WTC11 (cell line): ENCODE results near the gene FRMD4B.

ENCODE experiments used
- ATF3 ChIP-seq: sonication (generic); formaldehyde crosslinking; conservative IDR thresholded peaks from 2 replicates; pipeline ENCODE4 v1.8.1; 2022; ENCODE audit warnings: mild to moderate bottlenecking, missing genetic modification reagents
- CREB1 ChIP-seq: sonication (generic); formaldehyde crosslinking; IDR thresholded peaks from 2 replicates; pipeline ENCODE4 v1.8.0; 2023; ENCODE audit warnings: mild to moderate bottlenecking, missing genetic modification reagents
- EMX1 ChIP-seq: fragments of 250-450 bp; sonication (Bioruptor Pico); IDR thresholded peaks from 2 replicates; pipeline ENCODE4 v1.8.0; 2021; ENCODE audit warnings: mild to moderate bottlenecking
- ESRRA ChIP-seq: sonication (generic); formaldehyde crosslinking; IDR thresholded peaks from 2 replicates; pipeline ENCODE4 v1.8.1; 2022; ENCODE audit warnings: mild to moderate bottlenecking, missing genetic modification reagents, borderline replicate concordance
- FOXJ3 ChIP-seq: sonication (generic); formaldehyde crosslinking; IDR thresholded peaks from 2 replicates; pipeline ENCODE4 v1.9.0; 2021; ENCODE audit warnings: missing genetic modification reagents, mild to moderate bottlenecking, borderline replicate concordance
- JAZF1 ChIP-seq: fragments of 250-450 bp; sonication (Bioruptor Pico); IDR thresholded peaks from 2 replicates; pipeline ENCODE4 v1.9.0; 2021; ENCODE audit warnings: moderate library complexity, mild to moderate bottlenecking, inconsistent platforms
- MAX ChIP-seq: sonication (generic); formaldehyde crosslinking; IDR thresholded peaks from 2 replicates; pipeline ENCODE4 v1.8.0; 2022; ENCODE audit warnings: mild to moderate bottlenecking, missing genetic modification reagents
- NFYB ChIP-seq: sonication (generic); formaldehyde crosslinking; conservative IDR thresholded peaks from 2 replicates; pipeline ENCODE4 v1.8.0; 2022; ENCODE audit warnings: low read depth, missing genetic modification reagents
- PRDM15 ChIP-seq: sonication (generic); formaldehyde crosslinking; IDR thresholded peaks from 2 replicates; pipeline ENCODE4 v1.8.0; 2022; ENCODE audit warnings: missing genetic modification reagents
- SMAD3 ChIP-seq: sonication (generic); formaldehyde crosslinking; IDR thresholded peaks from 2 replicates; pipeline ENCODE4 v1.8.0; 2022; ENCODE audit warnings: missing genetic modification reagents, mild to moderate bottlenecking, borderline replicate concordance
- SP1 ChIP-seq: sonication (generic); formaldehyde crosslinking; conservative IDR thresholded peaks from 2 replicates; pipeline ENCODE4 v1.8.1; 2022; ENCODE audit warnings: missing genetic modification reagents
- ZBTB21 ChIP-seq: sonication (generic); formaldehyde crosslinking; IDR thresholded peaks from 2 replicates; pipeline ENCODE4 v1.8.1; 2023; ENCODE audit warnings: mild to moderate bottlenecking, missing genetic modification reagents, borderline replicate concordance
- TF ChIP-seq, protein P1 (sequence below): sonication (generic); formaldehyde crosslinking; IDR thresholded peaks from 2 replicates; pipeline ENCODE4 v1.8.0; 2022; ENCODE audit warnings: mild to moderate bottlenecking, missing genetic modification reagents
- TF ChIP-seq, protein P2 (sequence below): fragments of 200-600 bp; IDR thresholded peaks from 2 replicates; pipeline ENCODE4 v1.8.0; 2022; ENCODE audit warnings: antibody characterized with exemption

DNA sequence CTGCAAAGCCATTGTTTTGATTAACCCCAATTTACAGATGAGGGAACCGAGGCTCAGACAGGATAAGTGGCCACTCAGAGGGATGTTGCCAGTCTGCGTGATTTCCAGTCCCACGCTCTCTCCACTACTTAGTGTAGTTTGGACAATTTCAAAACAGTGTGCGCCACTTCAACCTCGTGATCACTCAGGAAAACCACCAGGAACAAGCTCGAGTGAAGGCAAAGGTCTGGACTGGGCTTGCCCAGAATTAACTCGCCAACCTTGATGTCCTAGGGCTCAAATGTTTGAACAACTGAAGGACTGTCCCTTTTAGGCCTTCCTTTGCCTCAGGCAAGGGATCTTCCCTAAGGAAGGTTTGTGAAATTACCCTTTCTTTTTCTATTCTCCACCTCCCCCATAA, 139.3 kb downstream of the FRMD4B start:
- TF ChIP-seq, protein P1, sequence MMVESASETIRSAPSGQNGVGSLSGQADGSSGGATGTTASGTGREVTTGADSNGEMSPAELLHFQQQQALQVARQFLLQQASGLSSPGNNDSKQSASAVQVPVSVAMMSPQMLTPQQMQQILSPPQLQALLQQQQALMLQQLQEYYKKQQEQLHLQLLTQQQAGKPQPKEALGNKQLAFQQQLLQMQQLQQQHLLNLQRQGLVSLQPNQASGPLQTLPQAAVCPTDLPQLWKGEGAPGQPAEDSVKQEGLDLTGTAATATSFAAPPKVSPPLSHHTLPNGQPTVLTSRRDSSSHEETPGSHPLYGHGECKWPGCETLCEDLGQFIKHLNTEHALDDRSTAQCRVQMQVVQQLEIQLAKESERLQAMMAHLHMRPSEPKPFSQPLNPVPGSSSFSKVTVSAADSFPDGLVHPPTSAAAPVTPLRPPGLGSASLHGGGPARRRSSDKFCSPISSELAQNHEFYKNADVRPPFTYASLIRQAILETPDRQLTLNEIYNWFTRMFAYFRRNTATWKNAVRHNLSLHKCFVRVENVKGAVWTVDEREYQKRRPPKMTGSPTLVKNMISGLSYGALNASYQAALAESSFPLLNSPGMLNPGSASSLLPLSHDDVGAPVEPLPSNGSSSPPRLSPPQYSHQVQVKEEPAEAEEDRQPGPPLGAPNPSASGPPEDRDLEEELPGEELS (CRISPR knock-in tag): no peak
- TF ChIP-seq, protein P2, sequence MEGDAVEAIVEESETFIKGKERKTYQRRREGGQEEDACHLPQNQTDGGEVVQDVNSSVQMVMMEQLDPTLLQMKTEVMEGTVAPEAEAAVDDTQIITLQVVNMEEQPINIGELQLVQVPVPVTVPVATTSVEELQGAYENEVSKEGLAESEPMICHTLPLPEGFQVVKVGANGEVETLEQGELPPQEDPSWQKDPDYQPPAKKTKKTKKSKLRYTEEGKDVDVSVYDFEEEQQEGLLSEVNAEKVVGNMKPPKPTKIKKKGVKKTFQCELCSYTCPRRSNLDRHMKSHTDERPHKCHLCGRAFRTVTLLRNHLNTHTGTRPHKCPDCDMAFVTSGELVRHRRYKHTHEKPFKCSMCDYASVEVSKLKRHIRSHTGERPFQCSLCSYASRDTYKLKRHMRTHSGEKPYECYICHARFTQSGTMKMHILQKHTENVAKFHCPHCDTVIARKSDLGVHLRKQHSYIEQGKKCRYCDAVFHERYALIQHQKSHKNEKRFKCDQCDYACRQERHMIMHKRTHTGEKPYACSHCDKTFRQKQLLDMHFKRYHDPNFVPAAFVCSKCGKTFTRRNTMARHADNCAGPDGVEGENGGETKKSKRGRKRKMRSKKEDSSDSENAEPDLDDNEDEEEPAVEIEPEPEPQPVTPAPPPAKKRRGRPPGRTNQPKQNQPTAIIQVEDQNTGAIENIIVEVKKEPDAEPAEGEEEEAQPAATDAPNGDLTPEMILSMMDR: no peak
- TF ChIP-seq CREB1 (CRISPR knock-in tag): no peak
- TF ChIP-seq ZBTB21 (CRISPR knock-in tag): no peak
- TF ChIP-seq ESRRA (CRISPR knock-in tag): no peak
- TF ChIP-seq PRDM15 (CRISPR knock-in tag): no peak
- no peak for TF ChIP-seq NFYB (CRISPR knock-in tag)
- TF ChIP-seq FOXJ3 (CRISPR knock-in tag): no peak
- no peak for TF ChIP-seq MAX (CRISPR knock-in tag)
- no peak for TF ChIP-seq SMAD3 (CRISPR knock-in tag)
- TF ChIP-seq EMX1: no peak
- no peak for TF ChIP-seq ATF3 (CRISPR knock-in tag)
- no peak for TF ChIP-seq SP1 (CRISPR knock-in tag)
- no peak for TF ChIP-seq JAZF1
